ENCODE data around the gene CCDC97.
"Not testable (repeated sequence)": the region's sequence is repeated elsewhere in the genome, so short reads cannot be mapped to it uniquely, and the experiment has no call there.

The CCDC97 gene

DNA sequence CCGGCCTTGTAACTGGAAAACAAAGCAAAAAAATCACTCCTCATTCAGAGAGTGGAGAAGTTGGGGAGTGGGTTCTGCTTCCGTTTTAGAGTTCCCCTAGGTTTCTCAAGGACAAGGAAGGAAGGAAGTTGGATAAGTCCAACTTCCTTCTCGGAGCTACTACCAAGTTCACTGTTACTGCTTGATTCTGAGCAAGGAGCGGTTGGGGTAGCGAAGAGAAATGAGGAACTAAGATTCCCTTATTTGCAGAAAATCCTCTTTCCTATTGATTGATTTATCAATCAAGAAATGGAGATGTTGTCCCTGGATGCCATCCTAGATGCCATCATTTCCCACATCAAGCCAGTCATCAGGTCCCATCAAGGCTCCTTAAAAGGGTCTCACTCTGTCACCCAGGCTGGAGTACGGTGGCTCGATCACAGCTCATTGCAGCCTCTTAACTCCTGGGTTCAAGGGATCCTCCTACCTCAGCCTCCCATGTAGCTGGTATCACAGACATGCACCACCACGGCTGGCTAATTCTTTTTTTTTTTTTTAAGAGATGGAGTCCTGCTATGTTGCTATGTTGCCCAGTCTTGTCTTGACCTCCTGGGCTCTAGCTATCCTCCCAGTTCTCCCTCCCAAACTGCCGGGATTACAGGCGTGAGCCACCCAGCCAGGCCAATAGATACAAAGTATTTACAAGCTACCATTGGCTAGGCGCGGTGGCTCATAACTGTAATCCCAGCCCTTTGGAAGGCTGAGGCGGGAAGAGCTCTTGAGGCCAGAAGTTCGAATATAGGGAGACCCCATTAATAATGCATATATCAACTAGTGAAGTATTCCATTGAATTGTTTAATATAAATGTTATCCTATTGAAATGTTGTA, 54.8 kb downstream of the CCDC97 start:
- no peak for DNase-seq (ENCODE audit: low spot score)

DNA sequence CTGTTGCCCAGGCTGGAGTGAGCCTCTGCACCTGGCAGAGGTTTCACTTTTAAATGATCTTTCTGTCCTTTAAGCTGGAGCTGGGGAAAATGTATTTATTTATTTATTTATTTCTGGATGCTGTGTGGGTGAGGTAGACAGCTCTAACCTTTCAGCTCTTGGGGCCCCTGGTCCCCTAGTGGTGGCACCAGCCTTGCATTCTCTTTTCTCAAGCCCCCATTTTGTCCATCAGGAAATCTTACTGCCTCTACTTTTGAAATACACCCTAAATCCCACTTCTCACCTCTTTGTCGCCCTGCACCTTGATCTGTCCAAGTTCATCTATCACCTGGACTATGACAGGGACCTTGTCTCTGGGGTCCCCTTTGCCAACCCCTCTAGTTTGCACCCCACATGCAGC, 56.1 kb downstream of the CCDC97 start:
- no peak for DNase-seq (ENCODE audit: low spot score)

DNA sequence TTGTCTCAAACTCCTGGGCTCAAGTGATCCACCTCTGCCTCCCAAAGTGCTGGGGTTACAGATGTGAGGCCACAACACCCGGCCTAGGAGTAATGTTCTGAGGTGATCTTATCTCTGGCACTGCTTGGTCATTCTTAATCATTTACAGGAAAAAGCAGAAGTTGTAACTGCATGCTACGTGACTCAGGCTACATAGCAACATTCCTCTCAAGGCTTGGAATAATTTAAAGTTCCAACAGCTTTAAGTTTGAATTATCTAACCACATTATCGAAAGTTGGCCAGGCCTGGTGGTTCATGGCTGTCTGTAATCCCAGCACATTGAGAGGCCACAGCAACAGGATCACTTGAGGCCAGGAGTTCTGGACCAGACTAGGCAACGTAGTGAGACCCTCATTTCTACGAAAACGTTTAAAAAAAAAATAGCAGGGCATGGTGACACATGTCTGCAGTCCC, 57.9 kb downstream of the CCDC97 start:
- no peak for DNase-seq (ENCODE audit: low spot score)

DNA sequence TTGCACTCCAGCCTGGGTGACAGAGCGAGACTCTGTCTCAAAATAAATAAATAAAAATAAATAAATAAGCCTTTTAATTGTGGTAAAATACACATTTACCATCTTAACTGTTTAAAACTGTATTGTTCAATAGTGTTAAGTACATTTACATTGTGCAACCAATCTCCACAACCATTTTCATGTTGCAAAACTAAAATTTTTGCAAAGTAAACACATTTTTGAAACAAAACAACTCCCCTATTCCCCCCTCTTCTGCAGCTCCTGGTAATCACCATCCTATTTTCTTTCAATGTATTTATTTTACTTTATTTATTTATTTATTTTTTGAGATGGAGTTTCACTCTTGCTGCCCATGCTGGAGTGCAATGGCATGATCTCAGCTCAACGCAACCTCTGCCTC, 59.8 kb downstream of the CCDC97 start:
- DNase-seq (ENCODE audit: low spot score), result no peak

DNA sequence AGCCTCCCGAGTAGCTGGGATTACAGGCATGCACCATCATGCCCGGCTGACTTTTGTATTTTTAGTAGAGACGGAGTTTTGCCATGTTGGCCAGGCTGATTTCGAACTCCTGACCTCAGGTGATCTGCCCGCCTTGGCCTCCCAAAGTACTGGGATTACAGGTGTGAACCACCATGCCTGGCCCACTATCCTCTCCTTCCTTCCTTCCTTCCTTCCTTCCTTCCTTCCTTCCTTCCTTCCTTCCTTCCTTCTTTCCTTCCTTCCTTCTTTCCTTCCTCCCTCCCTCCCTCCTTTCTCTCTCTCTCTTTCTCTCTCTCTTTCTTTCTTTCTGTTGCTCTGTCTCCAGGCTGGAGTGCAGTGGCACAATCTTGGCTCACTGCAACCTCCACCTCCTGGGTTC, 61.1 kb downstream of the CCDC97 start:
- not testable (repeated sequence) for DNase-seq (ENCODE audit: low spot score)

DNA sequence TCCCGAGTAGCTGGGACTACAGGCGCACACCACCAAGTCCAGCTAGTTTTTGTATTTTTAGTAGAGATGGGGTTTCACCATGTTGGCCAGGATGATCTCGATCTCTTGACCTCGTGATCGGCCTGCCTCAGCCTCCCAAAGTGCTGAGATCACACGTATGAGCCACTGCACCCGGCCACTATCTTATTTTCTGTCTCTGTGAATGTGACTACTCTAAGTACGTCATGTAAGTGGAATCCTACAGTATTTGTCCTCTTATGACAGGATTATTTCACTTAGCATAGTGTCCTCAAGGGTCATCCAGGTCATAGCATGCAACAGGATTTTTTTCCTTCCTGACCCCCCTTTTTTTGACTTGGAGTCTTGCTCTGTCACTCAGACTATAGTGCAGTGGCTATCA, 61.6 kb downstream of the CCDC97 start:
- DNase-seq (ENCODE audit: low spot score), result no peak

DNA sequence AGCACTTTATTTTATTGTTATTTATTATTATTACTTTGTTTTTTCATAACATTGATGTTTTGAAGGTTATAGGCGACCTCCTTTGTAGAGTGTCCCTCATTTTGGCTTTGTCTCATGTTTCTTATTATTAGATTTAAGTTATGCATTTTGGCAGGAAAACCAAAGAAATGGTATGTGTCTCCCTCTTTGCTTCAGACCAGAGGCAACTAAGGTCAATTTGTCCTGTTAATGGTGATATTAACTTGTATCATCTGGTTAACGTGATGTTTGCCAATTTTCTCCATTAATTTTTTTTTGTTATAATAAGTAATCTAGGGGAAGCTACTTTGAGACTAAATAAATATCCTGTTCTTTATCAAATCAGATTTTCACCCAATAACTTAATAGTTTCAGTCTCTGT, 62.5 kb downstream of the CCDC97 start:
- DNase-seq (ENCODE audit: low spot score), result no peak

DNA sequence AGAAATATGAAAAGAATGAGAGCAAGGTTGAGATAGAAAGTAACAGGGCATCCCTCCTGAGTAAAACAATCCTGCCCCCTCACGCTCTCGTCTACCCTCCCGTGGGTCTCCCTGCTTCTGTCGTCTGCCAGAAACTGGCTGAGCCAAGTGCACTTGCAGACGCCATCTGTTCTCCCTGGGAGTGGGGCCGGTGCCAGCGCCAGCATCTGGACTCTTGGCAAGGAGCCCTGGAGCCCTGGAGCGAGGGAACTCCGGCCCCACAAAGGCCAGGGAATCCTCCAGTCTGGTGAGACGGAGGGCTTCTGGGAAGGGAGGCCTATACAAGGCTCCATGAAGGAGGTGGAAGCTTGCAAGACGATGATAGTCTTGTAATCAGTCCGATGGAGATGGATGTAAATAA, 64.0 kb downstream of the CCDC97 start:
- no peak for DNase-seq (ENCODE audit: low spot score)

Measured in LoVo (cell line).